ENCODE data around the gene ARHGAP24. TPM values are rescaled to one million over a fixed set of nuclear protein-coding genes. Genes with fewer than 3 reads are reported as not detected.
"Not testable (repeated sequence)": the region's sequence is repeated elsewhere in the genome, so short reads cannot be mapped to it uniquely, and the experiment has no call there.

ARHGAP24 gene
- total RNA-seq, 1 donor from 2014 or later, result 17.8 TPM

DNA sequence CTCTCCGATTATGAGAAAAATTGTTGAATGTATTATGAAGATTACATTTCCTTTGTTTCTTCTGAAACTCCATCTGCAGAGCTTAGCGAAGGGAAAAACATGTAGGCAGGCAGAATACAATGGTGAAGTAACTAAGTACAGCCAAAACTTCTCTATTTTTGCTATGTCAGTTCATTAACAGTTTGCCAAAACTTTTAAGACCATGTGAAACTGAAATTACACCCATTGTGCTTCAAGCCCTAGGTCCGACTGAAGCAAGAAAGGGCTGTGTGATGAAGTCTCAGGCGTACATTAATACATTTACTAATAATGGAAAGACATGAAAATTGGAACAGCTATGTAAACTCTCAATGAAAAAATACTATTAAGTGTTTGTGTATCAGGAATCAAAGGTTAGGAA is 486.9 kb downstream of the ARHGAP24 start:
- TF ChIP-seq, protein P1, sequence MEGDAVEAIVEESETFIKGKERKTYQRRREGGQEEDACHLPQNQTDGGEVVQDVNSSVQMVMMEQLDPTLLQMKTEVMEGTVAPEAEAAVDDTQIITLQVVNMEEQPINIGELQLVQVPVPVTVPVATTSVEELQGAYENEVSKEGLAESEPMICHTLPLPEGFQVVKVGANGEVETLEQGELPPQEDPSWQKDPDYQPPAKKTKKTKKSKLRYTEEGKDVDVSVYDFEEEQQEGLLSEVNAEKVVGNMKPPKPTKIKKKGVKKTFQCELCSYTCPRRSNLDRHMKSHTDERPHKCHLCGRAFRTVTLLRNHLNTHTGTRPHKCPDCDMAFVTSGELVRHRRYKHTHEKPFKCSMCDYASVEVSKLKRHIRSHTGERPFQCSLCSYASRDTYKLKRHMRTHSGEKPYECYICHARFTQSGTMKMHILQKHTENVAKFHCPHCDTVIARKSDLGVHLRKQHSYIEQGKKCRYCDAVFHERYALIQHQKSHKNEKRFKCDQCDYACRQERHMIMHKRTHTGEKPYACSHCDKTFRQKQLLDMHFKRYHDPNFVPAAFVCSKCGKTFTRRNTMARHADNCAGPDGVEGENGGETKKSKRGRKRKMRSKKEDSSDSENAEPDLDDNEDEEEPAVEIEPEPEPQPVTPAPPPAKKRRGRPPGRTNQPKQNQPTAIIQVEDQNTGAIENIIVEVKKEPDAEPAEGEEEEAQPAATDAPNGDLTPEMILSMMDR (IDR thresholded peaks at IDR 0.05; ENCODE audit: unreplicated experiment), result no peak
- Mint-ChIP-seq H3K4me3 (ENCODE audit: low read depth) (no peak overlapping the region), H3K27me3 (no peaks in the 10 kb centered on the region), H3K9me3 (ENCODE audit: low read depth) (peaks cover 7% of the 10 kb centered on the region), H3K27ac (no peak overlapping the region), H3K4me1 (ENCODE audit: low read depth) (peaks cover 7% of the 10 kb centered on the region), H3K36me3 (ENCODE audit: insufficient read depth) (peaks cover 5% of the 10 kb centered on the region)
- DNase-seq (ENCODE audit: low spot score, unreplicated experiment), result no peak

DNA sequence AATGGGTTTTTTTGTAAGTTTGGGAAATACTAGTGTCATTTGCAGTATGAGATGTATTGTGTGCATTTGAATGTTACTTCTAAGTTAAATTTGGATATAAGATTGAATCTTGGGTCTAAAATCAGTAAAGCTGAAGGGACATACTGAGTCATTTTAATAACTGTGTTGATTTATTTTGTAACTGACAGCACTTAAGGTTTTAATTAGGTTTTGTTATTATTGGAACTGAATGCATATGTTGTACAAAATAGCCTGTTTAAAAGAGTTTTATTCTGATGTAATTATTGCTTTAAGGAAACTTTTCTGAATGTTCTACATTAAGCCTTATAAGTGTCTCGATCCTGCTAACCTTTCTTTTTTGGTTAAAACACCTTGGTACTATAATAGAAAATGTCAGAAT is 488.3 kb downstream of the ARHGAP24 start:
- peaks cover 7% of the 10 kb centered on the region for H3K9me3 Mint-ChIP-seq (ENCODE audit: low read depth)
- peaks cover 9% of the 10 kb centered on the region for H3K4me1 Mint-ChIP-seq (ENCODE audit: low read depth)
- no peak overlapping the region for H3K27ac Mint-ChIP-seq
- no peak for DNase-seq (ENCODE audit: low spot score, unreplicated experiment)
- H3K4me3 Mint-ChIP-seq (ENCODE audit: low read depth), result no peak overlapping the region
- H3K36me3 Mint-ChIP-seq (ENCODE audit: insufficient read depth), result peaks cover 5% of the 10 kb centered on the region
- H3K27me3 Mint-ChIP-seq, result no peaks in the 10 kb centered on the region
- TF ChIP-seq, protein P1 (IDR thresholded peaks at IDR 0.05; ENCODE audit: unreplicated experiment), result no peak

DNA sequence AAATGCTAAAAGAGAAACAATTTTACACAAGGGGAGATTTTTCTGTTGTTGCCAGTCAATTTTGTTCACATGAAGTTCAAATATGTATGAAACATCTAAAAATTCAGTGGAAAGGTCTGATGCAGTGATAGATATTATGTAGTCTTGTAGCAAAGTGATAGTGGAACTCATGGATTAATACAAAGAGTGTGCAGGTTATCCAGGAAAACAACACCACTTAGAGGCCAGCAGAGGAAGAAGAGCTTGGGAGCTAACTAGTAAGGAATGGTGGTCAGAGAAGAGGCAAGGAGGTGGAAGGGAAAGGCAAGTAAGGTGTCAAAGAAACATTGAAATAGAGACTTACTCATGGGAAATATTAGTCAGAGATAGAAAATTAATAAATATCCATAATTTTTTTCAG is 489.3 kb downstream of the ARHGAP24 start:
- H3K9me3 Mint-ChIP-seq (ENCODE audit: low read depth), result peaks cover 7% of the 10 kb centered on the region
- peaks cover 9% of the 10 kb centered on the region for H3K4me1 Mint-ChIP-seq (ENCODE audit: low read depth)
- H3K4me3 Mint-ChIP-seq (ENCODE audit: low read depth), result no peak overlapping the region
- peak overlapping the region; percentile 38 for H3K27ac Mint-ChIP-seq
- H3K27me3 Mint-ChIP-seq, result no peaks in the 10 kb centered on the region
- TF ChIP-seq, protein P1 (IDR thresholded peaks at IDR 0.05; ENCODE audit: unreplicated experiment), result no peak
- no peak for DNase-seq (ENCODE audit: low spot score, unreplicated experiment)
- peaks cover 5% of the 10 kb centered on the region for H3K36me3 Mint-ChIP-seq (ENCODE audit: insufficient read depth)

DNA sequence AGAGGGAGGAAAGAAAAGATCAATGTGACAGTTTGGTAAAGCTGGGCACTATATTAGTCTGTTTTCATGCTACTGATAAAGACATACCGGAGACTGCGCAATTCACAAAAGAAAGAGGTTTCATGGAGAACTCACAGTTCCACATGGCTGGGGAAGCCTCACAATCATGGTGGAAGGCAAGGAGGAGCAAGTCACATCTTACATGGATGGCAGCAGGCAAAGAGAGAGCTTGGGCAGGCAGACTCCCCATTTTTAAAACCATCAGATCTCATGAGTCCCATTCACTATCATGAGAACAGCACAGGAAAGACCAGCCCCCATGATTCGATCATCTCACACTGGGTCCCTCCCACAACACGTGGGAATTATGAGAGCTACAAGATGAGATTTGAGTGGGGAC is 490.1 kb downstream of the ARHGAP24 start:
- H3K4me1 Mint-ChIP-seq (ENCODE audit: low read depth); H3K4me3 Mint-ChIP-seq (ENCODE audit: low read depth): not testable (repeated sequence)

DNA sequence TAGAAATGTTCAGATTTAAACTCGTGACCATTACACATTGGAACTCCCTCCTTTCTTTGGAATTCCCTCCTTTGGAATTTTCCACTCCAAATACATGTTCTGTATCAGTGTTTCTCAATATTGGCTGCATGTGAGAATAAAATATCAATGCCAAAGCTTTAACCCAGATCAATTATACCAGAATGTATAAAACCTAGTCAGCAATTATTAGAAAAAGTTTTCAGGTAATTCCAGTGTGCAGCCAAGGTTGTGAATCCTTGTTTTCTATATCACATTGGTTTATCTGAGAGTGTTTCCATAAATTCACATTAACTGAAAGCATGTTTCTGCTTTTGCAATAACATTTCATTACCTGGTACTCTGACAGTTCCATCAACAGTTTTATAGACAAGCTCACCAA is 490.6 kb downstream of the ARHGAP24 start:
- TF ChIP-seq, protein P1 (IDR thresholded peaks at IDR 0.05; ENCODE audit: unreplicated experiment), result no peak
- H3K4me1 Mint-ChIP-seq (ENCODE audit: low read depth), result peaks cover 9% of the 10 kb centered on the region
- H3K27ac Mint-ChIP-seq, result no peak overlapping the region
- no peaks in the 10 kb centered on the region for H3K27me3 Mint-ChIP-seq
- peaks cover 5% of the 10 kb centered on the region for H3K36me3 Mint-ChIP-seq (ENCODE audit: insufficient read depth)
- H3K9me3 Mint-ChIP-seq (ENCODE audit: low read depth), result peaks cover 7% of the 10 kb centered on the region
- H3K4me3 Mint-ChIP-seq (ENCODE audit: low read depth), result no peak overlapping the region
- no peak for DNase-seq (ENCODE audit: low spot score, unreplicated experiment)

More for the DNA sequence above, 490.1 kb downstream of the ARHGAP24 start:
- H3K27me3 Mint-ChIP-seq; H3K36me3 Mint-ChIP-seq (ENCODE audit: insufficient read depth); H3K9me3 Mint-ChIP-seq (ENCODE audit: low read depth); H3K27ac Mint-ChIP-seq; DNase-seq (ENCODE audit: low spot score, unreplicated experiment): not testable (repeated sequence)

DNA sequence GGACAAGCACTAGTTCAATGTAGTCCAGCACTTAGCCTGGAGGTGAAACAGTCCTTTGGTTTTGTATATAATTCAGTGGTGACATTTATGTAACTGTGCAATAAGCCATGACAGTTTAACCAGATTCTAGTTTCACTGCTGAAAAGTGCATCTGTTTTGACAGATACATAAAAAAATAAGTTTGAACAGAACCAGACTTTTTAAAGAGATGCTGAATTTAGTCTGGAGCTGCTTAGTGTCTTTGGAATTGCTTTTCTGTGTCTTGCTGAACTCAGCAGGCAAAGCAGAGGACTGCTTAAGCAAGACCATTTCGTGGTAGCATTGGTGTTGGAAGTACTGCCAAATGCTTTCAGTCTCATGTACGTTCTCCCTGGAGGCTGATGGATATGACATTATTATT is 491.4 kb downstream of the ARHGAP24 start:
- H3K27me3 Mint-ChIP-seq, result no peaks in the 10 kb centered on the region
- peaks cover 9% of the 10 kb centered on the region for H3K4me1 Mint-ChIP-seq (ENCODE audit: low read depth)
- no peak overlapping the region for H3K27ac Mint-ChIP-seq
- TF ChIP-seq, protein P1 (IDR thresholded peaks at IDR 0.05; ENCODE audit: unreplicated experiment), result no peak
- no peak overlapping the region for H3K4me3 Mint-ChIP-seq (ENCODE audit: low read depth)
- H3K9me3 Mint-ChIP-seq (ENCODE audit: low read depth), result peaks cover 7% of the 10 kb centered on the region
- DNase-seq (ENCODE audit: low spot score, unreplicated experiment), result no peak
- H3K36me3 Mint-ChIP-seq (ENCODE audit: insufficient read depth), result peaks cover 5% of the 10 kb centered on the region

Data from progenitor cell of endocrine pancreas (in vitro differentiated cells).